Type B pancreatic cell (in vitro differentiated cells): Measurements from ENCODE around the gene NGEF. TPM values are rescaled to one million over a fixed set of nuclear protein-coding genes. Genes with fewer than 3 reads are reported as not detected.

Source experiments
- DNase-seq: peaks from one replicate; pipeline ENCODE4 v3.0.0; 2021; ENCODE audit warnings: mixed read lengths; ENCODE audit not compliant: unreplicated experiment; ENCODE audit errors: extremely low spot score
- H3K27ac Mint-ChIP-seq: 2 replicates; pipeline ENCODE4 v1.8.0; 2021; ENCODE audit warnings: mild to moderate bottlenecking, mixed read lengths
- H3K27me3 Mint-ChIP-seq: 2 replicates; pipeline ENCODE4 v1.8.0; 2021; ENCODE audit warnings: mixed read lengths
- H3K36me3 Mint-ChIP-seq: 2 replicates; pipeline ENCODE4 v1.8.0; 2021; ENCODE audit warnings: mixed read lengths
- H3K4me1 Mint-ChIP-seq: one replicate; pipeline ENCODE4 v1.8.0; 2021; ENCODE audit warnings: mixed read lengths; ENCODE audit not compliant: unreplicated experiment
- H3K4me3 Mint-ChIP-seq: 2 replicates; pipeline ENCODE4 v1.8.0; 2021; ENCODE audit warnings: mild to moderate bottlenecking, mixed read lengths
- H3K9me3 Mint-ChIP-seq: 2 replicates; pipeline ENCODE4 v1.8.0; 2021; ENCODE audit warnings: mixed read lengths
- total RNA-seq: library from RNA; stranded (reverse); gene quantifications from 2 replicates; pipeline ENCODE4 v1.2.1, GENCODE V29; 2021; ENCODE audit warnings: low replicate concordance
- TF ChIP-seq, protein P1 (sequence below): fragments of 200-600 bp; sonication (generic); conservative IDR thresholded peaks from 2 replicates; pipeline ENCODE4 v1.5.0; 2021; ENCODE audit warnings: antibody characterized with exemption, mild to moderate bottlenecking

NGEF gene
- total RNA-seq, 1 donor from 2014 or later = 20.7 TPM

DNA sequence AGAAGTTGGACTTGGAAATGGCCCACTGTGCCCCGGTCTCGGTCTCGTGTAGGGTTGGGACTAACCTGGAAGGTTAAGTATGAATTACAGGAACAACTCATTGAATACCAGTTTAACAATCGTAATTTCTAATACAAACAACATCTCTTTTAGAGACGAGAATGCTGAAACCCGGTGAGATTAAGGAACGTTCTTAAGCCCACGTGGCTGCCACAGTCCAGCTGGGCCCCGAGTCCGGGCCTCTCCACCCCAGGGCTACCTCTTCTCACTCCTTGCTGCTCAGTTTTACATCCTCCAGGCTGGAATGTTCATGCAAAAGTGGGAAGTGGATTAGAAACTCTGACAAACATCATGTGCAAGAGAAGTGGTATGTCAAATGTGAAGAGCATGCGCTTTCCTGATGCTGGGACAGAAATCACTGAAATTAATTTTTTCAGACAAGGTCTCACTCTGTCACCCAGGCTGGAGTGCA is 29.4 kb downstream of the NGEF start:
- DNase-seq = peak; percentile 22
- H3K4me1 Mint-ChIP-seq = peaks cover 21% of the 10 kb centered on the region
- peaks cover 3% of the 10 kb centered on the region for H3K27me3 Mint-ChIP-seq
- H3K27ac Mint-ChIP-seq = no peak overlapping the region
- no peak overlapping the region for H3K4me3 Mint-ChIP-seq
- no peaks in the 10 kb centered on the region for H3K9me3 Mint-ChIP-seq
- TF ChIP-seq, protein P1, sequence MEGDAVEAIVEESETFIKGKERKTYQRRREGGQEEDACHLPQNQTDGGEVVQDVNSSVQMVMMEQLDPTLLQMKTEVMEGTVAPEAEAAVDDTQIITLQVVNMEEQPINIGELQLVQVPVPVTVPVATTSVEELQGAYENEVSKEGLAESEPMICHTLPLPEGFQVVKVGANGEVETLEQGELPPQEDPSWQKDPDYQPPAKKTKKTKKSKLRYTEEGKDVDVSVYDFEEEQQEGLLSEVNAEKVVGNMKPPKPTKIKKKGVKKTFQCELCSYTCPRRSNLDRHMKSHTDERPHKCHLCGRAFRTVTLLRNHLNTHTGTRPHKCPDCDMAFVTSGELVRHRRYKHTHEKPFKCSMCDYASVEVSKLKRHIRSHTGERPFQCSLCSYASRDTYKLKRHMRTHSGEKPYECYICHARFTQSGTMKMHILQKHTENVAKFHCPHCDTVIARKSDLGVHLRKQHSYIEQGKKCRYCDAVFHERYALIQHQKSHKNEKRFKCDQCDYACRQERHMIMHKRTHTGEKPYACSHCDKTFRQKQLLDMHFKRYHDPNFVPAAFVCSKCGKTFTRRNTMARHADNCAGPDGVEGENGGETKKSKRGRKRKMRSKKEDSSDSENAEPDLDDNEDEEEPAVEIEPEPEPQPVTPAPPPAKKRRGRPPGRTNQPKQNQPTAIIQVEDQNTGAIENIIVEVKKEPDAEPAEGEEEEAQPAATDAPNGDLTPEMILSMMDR = no peak
- H3K36me3 Mint-ChIP-seq = no peaks in the 10 kb centered on the region

DNA sequence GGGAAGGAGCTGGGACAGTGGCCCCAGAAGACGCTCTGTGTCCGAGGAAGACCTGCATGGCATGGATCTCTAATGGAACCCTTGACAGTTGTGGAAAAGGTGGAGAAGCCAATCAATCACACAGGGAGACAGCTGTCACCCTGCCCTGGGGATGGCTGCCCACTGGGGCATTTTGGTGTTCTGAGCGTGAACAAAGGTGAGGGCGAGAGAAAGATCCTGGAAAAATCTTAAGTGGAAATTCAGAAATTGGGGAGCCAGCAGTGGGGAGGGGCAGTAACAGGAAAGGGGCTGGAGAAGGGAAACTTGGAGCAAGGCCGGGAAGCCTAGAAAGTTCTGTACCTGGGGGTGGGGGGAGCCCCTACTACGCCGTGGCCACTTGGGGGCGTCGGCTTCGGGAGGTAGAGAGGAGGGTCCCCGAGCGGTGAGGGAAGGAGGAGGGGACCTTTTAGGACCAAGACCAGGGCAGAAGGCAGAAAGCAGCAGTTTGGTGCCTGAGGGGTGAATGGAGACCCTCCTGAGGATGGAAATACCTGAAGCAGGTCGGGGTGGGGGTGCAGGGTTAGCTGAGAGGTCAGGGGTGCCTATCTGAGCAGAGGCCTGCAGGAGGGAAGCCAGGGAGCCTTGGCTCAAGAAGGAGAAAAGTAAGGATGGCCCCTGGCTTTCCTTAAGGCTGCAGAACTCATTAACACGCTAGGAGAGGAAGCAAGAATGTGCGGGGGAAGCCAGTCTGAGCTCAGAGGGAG is 30.0 kb downstream of the NGEF start:
- Mint-ChIP-seq H3K4me3 (peak overlapping the region; percentile 29), H3K27me3 (peaks cover 3% of the 10 kb centered on the region), H3K27ac (no peak overlapping the region), H3K4me1 (peaks cover 21% of the 10 kb centered on the region), H3K36me3 (no peaks in the 10 kb centered on the region), H3K9me3 (no peaks in the 10 kb centered on the region)
- TF ChIP-seq, protein P1 = peak; percentile 23
- peak; percentile 51 for DNase-seq

DNA sequence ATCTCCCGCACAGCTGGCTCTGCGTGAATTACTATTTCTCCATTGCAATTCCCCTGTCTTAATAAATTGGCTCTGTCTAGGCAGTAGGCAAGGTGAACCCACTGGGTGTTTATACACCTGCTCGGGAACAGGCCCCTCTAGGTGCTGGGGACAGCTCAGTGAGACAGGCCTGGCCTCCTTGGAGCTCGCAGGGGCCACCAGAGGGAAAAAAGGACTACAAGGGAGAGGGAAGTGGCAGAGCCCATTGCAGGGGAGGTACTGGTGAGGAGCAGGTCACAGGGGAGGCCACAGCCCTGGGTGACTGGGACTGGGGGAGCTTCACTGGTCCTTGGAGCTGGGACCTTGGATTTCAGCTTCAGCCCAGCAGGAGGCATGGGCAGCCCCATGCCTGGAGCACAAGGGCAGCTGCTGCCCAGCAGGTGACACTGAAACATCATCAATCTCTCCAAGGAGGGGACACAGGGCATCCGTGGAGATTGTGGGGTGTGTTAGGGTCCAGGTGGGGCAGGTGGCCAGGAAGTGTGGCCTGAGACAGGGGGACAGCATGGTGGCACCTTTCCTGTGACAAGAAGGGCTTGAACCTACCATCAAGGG is 31.2 kb downstream of the NGEF start:
- no peaks in the 10 kb centered on the region for H3K9me3 Mint-ChIP-seq
- H3K36me3 Mint-ChIP-seq = no peaks in the 10 kb centered on the region
- peaks cover 21% of the 10 kb centered on the region for H3K4me1 Mint-ChIP-seq
- TF ChIP-seq, protein P1 = no peak
- peaks cover 3% of the 10 kb centered on the region for H3K27me3 Mint-ChIP-seq
- DNase-seq = peak; percentile 48
- H3K4me3 Mint-ChIP-seq = peak overlapping the region; percentile 79
- peak overlapping the region; percentile 87 for H3K27ac Mint-ChIP-seq

DNA sequence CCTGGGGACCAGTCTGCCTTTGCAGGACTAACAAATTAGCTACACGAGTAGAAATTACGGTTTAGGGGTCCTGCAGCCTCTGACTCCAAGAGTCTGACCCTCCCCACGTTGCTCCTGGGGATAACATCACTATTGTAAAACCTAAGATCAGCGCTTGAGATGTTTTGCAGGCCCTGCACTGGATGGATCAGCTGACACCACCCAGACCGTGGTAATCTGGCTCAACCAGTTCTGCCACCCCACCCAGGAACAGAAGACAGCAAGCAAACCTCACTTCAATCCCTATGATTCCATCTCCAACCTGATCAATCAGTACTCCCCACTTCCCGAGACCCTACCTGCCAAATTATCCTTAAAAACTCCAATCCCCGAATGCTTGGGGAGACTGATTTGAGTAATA is 31.7 kb downstream of the NGEF start:
- TF ChIP-seq, protein P1 = no peak
- H3K4me3 Mint-ChIP-seq = peak overlapping the region; percentile 79
- peak overlapping the region; percentile 87 for H3K27ac Mint-ChIP-seq
- peak; percentile 57 for DNase-seq
- H3K4me1 Mint-ChIP-seq = peaks cover 21% of the 10 kb centered on the region
- no peaks in the 10 kb centered on the region for H3K9me3 Mint-ChIP-seq
- no peaks in the 10 kb centered on the region for H3K36me3 Mint-ChIP-seq
- peaks cover 3% of the 10 kb centered on the region for H3K27me3 Mint-ChIP-seq

DNA sequence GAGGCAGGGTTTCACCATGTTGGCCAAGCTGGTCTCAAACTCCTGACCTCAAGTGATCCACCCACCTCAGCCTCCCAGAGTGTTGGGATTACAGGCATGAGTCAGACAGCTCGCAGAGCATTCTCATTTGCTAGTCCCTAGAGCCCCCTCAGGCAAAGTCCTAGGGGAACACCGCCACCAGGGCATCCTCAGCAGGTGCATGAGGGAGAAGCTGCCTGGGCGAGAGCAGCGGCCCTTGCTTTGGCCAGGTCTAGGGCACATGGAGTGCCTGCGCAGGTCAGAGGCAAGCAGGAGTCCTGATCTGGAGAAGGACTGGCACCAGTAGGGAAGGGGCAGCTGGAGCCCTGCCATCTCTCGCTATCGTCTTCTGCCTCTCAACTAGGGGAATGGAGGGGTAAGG is 32.4 kb downstream of the NGEF start:
- Mint-ChIP-seq H3K27me3 (peaks cover 3% of the 10 kb centered on the region), H3K9me3 (no peaks in the 10 kb centered on the region), H3K36me3 (no peaks in the 10 kb centered on the region), H3K4me3 (no peak overlapping the region), H3K27ac (peak overlapping the region; percentile 87), H3K4me1 (peaks cover 21% of the 10 kb centered on the region)
- peak; percentile 43 for DNase-seq
- TF ChIP-seq, protein P1 = no peak
